Loucy (cell line): ENCODE measurements around the gene TRAT1.

Experiments
- CTCF ChIP-seq: fragments of 200-600 bp; sonication (generic); conservative IDR thresholded peaks from 2 replicates; pipeline ENCODE4 v1.5.1; 2014; ENCODE audit warnings: mild to moderate bottlenecking, antibody characterized with exemption, low read length
- EZH2phosphoT487 ChIP-seq: fragments of 200-600 bp; IDR thresholded peaks from 2 replicates; pipeline ENCODE4 v1.6.1; 2018; ENCODE audit warnings: antibody characterized with exemption, mild to moderate bottlenecking, moderate library complexity, borderline replicate concordance

- TF ChIP-seq CTCF (no peak), EZH2phosphoT487 (no peak)
These were observed 18.1 kb upstream of the TRAT1 start for GRCh38 chr3:108804437-108804836.
